ENCODE measurements around the gene FGFR3. TPM values are rescaled to one million over a fixed set of nuclear protein-coding genes. Genes with fewer than 3 reads are reported as not detected.

The FGFR3 gene
- total RNA-seq, 1 donor from 2014 or later, result 1.0 TPM

GRCh38 chr4:1749370-1749769, 43.7 kb upstream of the FGFR3 start:
- H3K27me3 Mint-ChIP-seq (ENCODE audit: unreplicated experiment), result no peaks in the 10 kb centered on the region
- no peak for TF ChIP-seq CTCF (IDR thresholded peaks at IDR 0.05; ENCODE audit: unreplicated experiment)
- H3K4me3 Mint-ChIP-seq (ENCODE audit: unreplicated experiment), result no peak overlapping the region
- peaks cover 4% of the 10 kb centered on the region for H3K36me3 Mint-ChIP-seq (ENCODE audit: low read depth, unreplicated experiment)
- H3K27ac Mint-ChIP-seq (ENCODE audit: unreplicated experiment), result no peak overlapping the region
- H3K4me1 Mint-ChIP-seq (ENCODE audit: unreplicated experiment), result no peaks in the 10 kb centered on the region
- no peak for DNase-seq (ENCODE audit: low spot score)
- no peaks in the 10 kb centered on the region for H3K9me3 Mint-ChIP-seq (ENCODE audit: unreplicated experiment)

DNA sequence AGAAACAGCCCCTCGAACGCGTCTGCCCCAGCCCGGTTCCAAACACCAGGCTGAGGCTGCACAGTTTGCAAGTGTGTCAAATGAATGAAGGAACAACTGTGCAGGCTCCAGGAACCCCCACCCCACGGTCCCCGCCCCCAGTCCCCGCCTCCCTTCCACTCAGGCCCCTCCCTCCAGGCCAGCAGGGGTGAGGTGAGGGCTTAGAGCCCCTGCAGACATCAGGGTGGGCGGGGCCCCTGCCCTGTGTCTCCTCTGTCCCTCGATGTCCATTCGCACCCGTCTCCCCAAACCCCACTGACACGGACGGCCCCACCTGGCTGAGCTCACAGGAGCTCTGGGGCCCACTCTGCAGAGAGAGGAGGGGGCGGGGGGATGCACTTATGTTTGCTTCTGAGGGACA, 43.3 kb upstream of the FGFR3 start:
- Mint-ChIP-seq H3K36me3 (ENCODE audit: low read depth, unreplicated experiment) (peaks cover 3% of the 10 kb centered on the region), H3K27ac (ENCODE audit: unreplicated experiment) (no peak overlapping the region), H3K27me3 (ENCODE audit: unreplicated experiment) (no peaks in the 10 kb centered on the region), H3K9me3 (ENCODE audit: unreplicated experiment) (no peaks in the 10 kb centered on the region), H3K4me3 (ENCODE audit: unreplicated experiment) (no peak overlapping the region), H3K4me1 (ENCODE audit: unreplicated experiment) (no peaks in the 10 kb centered on the region)
- TF ChIP-seq CTCF (IDR thresholded peaks at IDR 0.05; ENCODE audit: unreplicated experiment), result no peak
- no peak for DNase-seq (ENCODE audit: low spot score)

DNA sequence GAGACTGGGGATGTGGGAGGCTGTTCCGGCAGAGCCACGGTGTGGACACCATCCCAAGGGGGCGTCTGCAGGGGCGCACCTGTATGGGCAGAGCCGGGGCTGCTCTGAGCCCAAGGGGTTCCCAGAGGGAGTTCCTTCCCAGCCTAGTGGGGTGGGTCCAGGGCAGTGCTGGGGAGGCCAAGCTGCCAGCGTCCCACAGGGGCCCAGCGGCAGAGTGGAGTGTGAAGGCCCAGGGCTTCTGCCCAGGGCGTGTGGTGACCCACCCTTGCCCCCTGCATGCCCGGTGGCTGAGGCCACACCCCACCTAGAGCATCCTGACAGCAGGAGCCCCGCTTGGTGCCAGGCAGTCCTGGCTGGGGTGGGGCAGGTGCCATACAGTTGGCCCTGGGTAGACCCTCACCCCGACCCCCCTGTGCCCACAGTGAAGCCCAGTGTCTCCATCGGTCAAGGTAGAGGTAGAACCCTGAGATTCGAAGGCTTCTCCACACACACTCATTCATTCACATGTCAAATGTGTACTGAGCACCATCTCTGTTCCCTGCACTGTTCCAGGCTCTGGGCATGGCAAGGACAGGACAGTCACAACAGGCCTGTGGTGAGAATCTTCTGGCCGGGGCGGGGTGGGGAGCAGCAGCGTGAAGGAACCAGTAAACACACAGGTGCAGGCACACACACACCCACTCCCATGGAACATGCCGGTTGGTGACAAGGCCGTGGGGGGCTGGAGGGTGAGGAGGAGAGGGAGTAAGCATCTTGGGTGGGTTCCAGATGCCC, 42.5 kb upstream of the FGFR3 start:
- Mint-ChIP-seq H3K4me3 (ENCODE audit: unreplicated experiment) (no peak overlapping the region), H3K27me3 (ENCODE audit: unreplicated experiment) (no peaks in the 10 kb centered on the region), H3K9me3 (ENCODE audit: unreplicated experiment) (no peaks in the 10 kb centered on the region), H3K36me3 (ENCODE audit: low read depth, unreplicated experiment) (no peaks in the 10 kb centered on the region), H3K4me1 (ENCODE audit: unreplicated experiment) (no peaks in the 10 kb centered on the region), H3K27ac (ENCODE audit: unreplicated experiment) (no peak overlapping the region)
- no peak for DNase-seq (ENCODE audit: low spot score)
- no peak for TF ChIP-seq CTCF (IDR thresholded peaks at IDR 0.05; ENCODE audit: unreplicated experiment)

DNA sequence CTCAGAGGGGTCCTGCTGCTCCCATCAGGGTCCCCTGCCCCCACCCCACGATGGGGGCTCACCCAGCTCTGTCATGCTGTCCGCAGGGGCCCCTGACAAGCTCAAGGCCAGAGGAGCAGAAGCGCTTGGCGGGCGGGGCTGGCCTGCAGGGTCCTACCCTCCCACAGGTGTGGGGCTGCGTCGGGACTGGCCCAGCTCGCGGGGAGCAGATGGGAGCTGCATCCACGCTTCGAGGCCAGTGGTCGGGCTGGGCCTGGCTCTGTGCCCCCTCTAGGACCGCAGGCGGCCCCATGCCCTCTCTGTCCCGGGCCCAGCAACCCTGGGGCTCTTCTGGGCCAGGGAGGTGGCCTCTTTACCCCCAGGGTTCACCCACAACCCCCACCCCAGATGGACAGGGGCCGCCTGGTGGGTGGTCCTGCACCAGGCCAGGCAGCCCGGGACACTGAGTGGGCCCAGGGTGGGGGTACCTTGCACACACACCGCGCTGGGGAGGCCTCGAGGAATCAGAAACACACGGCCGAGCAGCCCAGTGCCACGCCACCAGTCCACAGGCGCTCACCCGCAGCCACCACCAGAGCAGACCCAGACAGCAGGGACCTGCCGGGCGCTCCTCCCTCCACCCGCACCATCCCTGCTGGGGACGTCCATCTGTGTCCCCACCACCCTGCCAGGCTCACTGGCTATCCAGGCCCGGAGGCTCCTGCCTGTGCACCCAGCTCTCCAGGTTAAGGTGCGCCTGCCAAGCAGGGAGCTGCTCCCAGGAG, 41.8 kb upstream of the FGFR3 start:
- H3K27ac Mint-ChIP-seq (ENCODE audit: unreplicated experiment), result no peak overlapping the region
- no peaks in the 10 kb centered on the region for H3K9me3 Mint-ChIP-seq (ENCODE audit: unreplicated experiment)
- H3K27me3 Mint-ChIP-seq (ENCODE audit: unreplicated experiment), result no peaks in the 10 kb centered on the region
- no peak overlapping the region for H3K4me3 Mint-ChIP-seq (ENCODE audit: unreplicated experiment)
- no peaks in the 10 kb centered on the region for H3K36me3 Mint-ChIP-seq (ENCODE audit: low read depth, unreplicated experiment)
- no peak for TF ChIP-seq CTCF (IDR thresholded peaks at IDR 0.05; ENCODE audit: unreplicated experiment)
- H3K4me1 Mint-ChIP-seq (ENCODE audit: unreplicated experiment), result no peaks in the 10 kb centered on the region
- no peak for DNase-seq (ENCODE audit: low spot score)

DNA sequence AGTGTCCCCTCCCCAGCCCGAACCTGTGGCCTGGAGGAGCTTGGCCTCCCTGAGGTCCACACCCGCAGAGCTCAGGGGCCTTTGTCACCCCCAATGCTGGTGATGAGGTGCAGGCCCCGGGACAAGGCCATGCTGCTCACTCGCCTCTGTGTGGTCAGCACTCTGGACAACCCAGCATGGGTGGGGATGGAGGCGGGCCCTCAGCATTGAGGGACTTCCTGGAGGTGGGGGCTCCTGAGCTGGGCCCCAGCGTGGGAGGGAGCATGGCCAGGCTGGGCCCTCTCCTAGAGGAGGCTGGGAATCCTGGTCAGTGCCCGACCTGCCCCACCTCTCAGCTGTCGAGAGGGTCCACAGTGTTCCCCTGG, 41.2 kb upstream of the FGFR3 start:
- no peaks in the 10 kb centered on the region for H3K27me3 Mint-ChIP-seq (ENCODE audit: unreplicated experiment)
- no peak for TF ChIP-seq CTCF (IDR thresholded peaks at IDR 0.05; ENCODE audit: unreplicated experiment)
- H3K4me1 Mint-ChIP-seq (ENCODE audit: unreplicated experiment), result no peaks in the 10 kb centered on the region
- no peak overlapping the region for H3K27ac Mint-ChIP-seq (ENCODE audit: unreplicated experiment)
- H3K4me3 Mint-ChIP-seq (ENCODE audit: unreplicated experiment), result no peak overlapping the region
- no peaks in the 10 kb centered on the region for H3K9me3 Mint-ChIP-seq (ENCODE audit: unreplicated experiment)
- H3K36me3 Mint-ChIP-seq (ENCODE audit: low read depth, unreplicated experiment), result no peaks in the 10 kb centered on the region
- no peak for DNase-seq (ENCODE audit: low spot score)
